GM23338 (cell line): Measurements from ENCODE around the gene EMP2.

Experiments
- CREB1 ChIP-seq: fragments of 250-450 bp; sonication (Bioruptor Pico); IDR thresholded peaks from 2 replicates; pipeline ENCODE4 v1.5.0; 2020; ENCODE audit warnings: low read depth, mild to moderate bottlenecking, moderate library complexity
- EZH2 ChIP-seq: fragments of 200-600 bp; sonication (generic); IDR thresholded peaks from one replicate; pipeline ENCODE4 v1.8.0; 2017; ENCODE audit warnings: antibody characterized with exemption, mild to moderate bottlenecking, low read depth; ENCODE audit not compliant: unreplicated experiment
- POLR2AphosphoS5 ChIP-seq: IDR thresholded peaks from 2 replicates; pipeline ENCODE4 v1.6.1; 2016; ENCODE audit warnings: antibody characterized with exemption, low read depth
- ZNF114 ChIP-seq: fragments of 250-450 bp; sonication (Bioruptor Pico); IDR thresholded peaks from 2 replicates; pipeline ENCODE4 v1.5.0; 2020; ENCODE audit warnings: mild to moderate bottlenecking, moderate library complexity
- TF ChIP-seq, protein P1 (sequence below), 2 experiments: fragments of 200-600 bp in 1 of 2; sonication (generic) in 1 of 2; conservative IDR thresholded peaks; 2 replicates each; pipeline versions ENCODE4 v1.5.1 to v1.6.1; 2016 to 2017; ENCODE audit warnings: antibody characterized with exemption in 2 of 2, low read depth in 2 of 2, mild to moderate bottlenecking in 2 of 2, moderate library complexity in 1 of 2
- TF ChIP-seq, protein P2 (sequence below): fragments of 250-450 bp; sonication (Bioruptor Pico); IDR thresholded peaks from 2 replicates; pipeline ENCODE4 v1.5.0; 2020; ENCODE audit warnings: mild to moderate bottlenecking, moderate library complexity

DNA sequence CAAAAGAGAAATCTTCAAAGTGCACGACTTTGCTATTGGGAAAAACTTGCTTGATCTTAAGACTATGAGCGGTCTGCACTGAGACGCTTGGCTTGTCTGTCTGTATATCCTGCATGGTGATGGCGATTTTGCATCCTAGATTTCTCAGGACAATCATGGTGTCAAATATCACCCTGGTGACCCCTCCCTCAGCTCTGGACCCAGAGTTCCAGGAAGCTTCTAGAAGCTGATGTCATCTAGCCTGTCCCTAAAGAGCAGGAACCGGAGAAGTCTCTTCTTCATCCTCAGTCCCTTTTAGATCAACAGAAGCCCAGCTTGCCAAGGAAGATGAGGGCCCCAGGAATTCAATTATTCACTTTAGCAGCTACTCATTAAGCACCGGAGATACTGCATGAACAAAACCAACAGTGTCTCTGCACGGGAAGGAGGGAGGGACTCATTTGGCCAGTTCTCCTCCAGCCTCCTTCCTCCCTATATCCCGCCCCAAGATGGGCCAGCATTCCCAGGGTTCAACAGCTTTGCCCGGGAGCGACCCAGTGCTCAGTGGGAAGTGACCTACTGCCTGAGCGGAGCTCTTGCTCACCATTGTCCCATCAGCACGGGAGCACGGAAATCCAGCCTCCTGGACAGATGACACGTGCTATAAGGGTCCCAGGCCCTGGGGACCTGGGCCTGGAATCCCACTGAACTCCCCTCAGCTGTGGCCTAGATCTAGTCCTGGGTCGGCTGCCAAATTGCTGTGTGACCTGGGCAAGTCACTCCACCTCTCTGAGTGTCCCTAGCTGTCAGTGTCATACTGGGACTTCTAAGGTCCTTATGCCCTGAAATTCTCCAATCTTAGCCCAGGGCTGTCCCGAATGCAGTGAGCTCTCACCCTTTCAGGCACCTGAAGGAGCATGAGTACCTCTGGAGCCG is 3.8 kb downstream of the EMP2 start:
- TF ChIP-seq, protein P1, sequence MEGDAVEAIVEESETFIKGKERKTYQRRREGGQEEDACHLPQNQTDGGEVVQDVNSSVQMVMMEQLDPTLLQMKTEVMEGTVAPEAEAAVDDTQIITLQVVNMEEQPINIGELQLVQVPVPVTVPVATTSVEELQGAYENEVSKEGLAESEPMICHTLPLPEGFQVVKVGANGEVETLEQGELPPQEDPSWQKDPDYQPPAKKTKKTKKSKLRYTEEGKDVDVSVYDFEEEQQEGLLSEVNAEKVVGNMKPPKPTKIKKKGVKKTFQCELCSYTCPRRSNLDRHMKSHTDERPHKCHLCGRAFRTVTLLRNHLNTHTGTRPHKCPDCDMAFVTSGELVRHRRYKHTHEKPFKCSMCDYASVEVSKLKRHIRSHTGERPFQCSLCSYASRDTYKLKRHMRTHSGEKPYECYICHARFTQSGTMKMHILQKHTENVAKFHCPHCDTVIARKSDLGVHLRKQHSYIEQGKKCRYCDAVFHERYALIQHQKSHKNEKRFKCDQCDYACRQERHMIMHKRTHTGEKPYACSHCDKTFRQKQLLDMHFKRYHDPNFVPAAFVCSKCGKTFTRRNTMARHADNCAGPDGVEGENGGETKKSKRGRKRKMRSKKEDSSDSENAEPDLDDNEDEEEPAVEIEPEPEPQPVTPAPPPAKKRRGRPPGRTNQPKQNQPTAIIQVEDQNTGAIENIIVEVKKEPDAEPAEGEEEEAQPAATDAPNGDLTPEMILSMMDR (conservative IDR thresholded peaks at IDR 0.05; ENCODE audit: low read depth in 2 of 2), result no peak
- no peak for TF ChIP-seq EZH2
- TF ChIP-seq ZNF114 (CRISPR knock-in tag), result no peak
- no peak for TF ChIP-seq POLR2AphosphoS5
- TF ChIP-seq, protein P2, sequence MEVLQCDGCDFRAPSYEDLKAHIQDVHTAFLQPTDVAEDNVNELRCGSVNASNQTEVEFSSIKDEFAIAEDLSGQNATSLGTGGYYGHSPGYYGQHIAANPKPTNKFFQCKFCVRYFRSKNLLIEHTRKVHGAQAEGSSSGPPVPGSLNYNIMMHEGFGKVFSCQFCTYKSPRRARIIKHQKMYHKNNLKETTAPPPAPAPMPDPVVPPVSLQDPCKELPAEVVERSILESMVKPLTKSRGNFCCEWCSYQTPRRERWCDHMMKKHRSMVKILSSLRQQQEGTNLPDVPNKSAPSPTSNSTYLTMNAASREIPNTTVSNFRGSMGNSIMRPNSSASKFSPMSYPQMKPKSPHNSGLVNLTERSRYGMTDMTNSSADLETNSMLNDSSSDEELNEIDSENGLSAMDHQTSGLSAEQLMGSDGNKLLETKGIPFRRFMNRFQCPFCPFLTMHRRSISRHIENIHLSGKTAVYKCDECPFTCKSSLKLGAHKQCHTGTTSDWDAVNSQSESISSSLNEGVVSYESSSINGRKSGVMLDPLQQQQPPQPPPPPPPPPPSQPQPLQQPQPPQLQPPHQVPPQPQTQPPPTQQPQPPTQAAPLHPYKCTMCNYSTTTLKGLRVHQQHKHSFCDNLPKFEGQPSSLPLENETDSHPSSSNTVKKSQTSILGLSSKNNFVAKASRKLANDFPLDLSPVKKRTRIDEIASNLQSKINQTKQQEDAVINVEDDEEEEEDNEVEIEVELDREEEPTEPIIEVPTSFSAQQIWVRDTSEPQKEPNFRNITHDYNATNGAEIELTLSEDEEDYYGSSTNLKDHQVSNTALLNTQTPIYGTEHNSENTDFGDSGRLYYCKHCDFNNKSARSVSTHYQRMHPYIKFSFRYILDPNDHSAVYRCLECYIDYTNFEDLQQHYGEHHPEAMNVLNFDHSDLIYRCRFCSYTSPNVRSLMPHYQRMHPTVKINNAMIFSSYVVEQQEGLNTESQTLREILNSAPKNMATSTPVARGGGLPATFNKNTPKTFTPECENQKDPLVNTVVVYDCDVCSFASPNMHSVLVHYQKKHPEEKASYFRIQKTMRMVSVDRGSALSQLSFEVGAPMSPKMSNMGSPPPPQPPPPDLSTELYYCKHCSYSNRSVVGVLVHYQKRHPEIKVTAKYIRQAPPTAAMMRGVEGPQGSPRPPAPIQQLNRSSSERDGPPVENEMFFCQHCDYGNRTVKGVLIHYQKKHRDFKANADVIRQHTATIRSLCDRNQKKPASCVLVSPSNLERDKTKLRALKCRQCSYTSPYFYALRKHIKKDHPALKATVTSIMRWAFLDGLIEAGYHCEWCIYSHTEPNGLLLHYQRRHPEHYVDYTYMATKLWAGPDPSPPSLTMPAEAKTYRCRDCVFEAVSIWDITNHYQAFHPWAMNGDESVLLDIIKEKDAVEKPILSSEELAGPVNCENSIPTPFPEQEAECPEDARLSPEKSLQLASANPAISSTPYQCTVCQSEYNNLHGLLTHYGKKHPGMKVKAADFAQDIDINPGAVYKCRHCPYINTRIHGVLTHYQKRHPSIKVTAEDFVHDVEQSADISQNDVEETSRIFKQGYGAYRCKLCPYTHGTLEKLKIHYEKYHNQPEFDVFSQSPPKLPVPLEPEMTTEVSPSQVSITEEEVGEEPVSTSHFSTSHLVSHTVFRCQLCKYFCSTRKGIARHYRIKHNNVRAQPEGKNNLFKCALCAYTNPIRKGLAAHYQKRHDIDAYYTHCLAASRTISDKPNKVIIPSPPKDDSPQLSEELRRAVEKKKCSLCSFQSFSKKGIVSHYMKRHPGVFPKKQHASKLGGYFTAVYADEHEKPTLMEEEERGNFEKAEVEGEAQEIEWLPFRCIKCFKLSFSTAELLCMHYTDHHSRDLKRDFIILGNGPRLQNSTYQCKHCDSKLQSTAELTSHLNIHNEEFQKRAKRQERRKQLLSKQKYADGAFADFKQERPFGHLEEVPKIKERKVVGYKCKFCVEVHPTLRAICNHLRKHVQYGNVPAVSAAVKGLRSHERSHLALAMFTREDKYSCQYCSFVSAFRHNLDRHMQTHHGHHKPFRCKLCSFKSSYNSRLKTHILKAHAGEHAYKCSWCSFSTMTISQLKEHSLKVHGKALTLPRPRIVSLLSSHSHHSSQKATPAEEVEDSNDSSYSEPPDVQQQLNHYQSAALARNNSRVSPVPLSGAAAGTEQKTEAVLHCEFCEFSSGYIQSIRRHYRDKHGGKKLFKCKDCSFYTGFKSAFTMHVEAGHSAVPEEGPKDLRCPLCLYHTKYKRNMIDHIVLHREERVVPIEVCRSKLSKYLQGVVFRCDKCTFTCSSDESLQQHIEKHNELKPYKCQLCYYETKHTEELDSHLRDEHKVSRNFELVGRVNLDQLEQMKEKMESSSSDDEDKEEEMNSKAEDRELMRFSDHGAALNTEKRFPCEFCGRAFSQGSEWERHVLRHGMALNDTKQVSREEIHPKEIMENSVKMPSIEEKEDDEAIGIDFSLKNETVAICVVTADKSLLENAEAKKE (CRISPR knock-in tag), result no peak
- no peak for TF ChIP-seq CREB1 (CRISPR knock-in tag)
